GM19463 (cell line): ENCODE measurements around the gene ARHGAP21.

Experiments used
- ATAC-seq: cut with Tn5 transposase; IDR thresholded peaks from one replicate; pipeline ENCODE4 v1.9.1; 2021; ENCODE audit warnings: mild to moderate bottlenecking, moderate library complexity; ENCODE audit not compliant: unreplicated experiment

The ARHGAP21 gene

DNA sequence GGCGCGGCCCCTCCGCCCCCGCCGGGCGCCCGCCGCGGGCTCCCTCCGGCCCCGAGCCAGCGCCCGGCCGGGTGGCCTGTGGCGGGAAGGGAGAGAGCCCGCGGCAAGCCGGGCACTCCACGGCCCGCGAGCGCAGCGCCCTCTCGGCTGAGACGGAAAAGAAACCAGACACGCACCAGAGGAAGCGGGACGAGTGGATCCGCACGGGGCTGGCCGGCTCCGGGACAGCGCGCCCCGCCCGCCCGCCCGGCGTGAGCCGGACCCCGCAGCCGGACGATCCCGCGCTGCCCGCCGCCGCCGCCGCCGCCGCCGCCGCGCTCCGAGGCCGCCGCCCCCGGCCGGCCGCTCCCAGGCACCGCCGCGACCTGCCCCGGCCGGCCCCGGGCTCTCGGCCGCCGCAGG lies 300 bp downstream of the ARHGAP21 start:
- ATAC-seq, result peak; percentile 22

GRCh38 chr10:24722676-24723385 lies 856 bp downstream of the ARHGAP21 start:
- peak; percentile 22 for ATAC-seq

- ATAC-seq, result no peak
These were observed 1.5 kb downstream of the ARHGAP21 start for GRCh38 chr10:24722131-24722675.

DNA sequence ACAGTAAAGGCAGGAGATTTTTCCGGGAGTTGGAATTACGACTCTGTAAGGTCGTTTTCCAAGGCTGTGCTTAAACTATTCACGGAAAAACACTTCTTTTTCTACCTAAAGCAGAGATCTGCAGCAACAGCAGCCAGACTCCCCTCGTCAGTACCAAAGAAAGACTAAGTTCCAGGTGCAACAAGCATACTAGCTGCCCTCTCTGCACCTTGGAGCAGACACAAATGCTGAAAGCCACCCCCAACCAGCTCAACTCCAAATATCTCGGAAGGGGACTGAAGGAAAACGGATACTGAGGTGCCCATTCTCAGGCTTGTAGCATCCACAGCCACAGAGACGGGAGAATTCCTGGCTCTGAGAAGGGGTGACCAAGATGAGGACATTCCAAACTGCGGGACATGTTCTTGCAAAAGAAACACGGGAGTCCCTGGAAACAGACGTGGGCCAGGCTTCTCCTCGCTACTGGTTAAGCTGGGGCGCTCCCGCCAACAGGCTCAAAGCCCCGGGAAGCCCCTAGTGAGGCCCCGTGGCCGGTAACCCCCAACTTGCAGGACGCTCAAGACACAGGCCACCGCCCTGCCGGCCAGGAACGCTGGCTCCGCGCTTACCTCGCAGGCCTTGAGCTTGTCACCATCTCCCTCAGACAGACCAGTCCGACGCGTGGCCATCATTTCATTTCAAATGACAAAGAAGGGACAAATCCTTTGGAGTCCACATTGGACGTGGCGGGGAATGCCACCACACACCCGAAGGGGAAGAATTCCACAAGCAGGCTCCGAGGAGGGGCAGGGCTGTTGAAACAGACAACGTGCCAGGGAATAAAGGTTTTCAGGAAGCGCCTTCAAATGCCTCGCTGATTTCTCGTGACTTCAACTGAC lies 2.2 kb downstream of the ARHGAP21 start:
- ATAC-seq, result no peak

GRCh38 chr10:24720096-24720495 lies 3.6 kb downstream of the ARHGAP21 start:
- no peak for ATAC-seq

DNA sequence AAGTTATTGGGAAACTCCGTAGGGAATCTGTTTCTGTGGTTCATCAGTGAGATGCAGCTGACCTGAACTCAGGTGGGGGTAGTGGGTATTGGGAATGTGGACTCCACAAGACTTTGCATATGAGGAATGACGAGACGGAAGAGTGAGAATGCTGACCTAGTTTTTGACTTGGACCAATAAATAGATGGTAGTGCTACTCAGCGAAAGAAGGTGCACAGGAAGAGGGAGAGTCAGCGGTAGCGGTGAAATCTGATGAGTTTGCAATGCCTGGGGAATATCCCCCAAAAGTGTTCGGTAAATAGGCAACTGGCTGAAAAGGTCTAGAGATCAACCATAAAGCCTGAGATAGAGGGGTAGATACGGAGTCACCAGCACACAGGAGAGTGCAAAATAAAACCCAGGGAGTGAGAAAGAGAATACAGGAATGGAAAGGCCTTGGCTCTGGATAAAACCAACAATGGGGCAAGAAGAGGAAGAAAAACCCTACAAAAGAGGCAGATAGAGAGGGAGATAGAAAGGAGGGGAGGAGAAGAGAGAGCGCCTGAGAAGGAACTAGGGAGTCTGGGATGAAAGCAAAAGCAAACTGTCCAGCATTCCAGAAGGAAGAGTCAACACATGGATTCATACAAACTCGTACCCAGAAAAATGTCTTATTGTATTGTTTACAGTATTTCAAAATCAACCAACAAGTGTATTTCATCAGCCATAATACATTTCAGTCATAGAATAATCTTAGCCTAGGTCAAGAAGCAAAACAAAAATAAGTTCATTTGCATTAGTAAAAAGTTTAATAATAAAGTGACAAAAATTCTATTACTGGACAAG lies 5.4 kb downstream of the ARHGAP21 start:
- ATAC-seq, result no peak

DNA sequence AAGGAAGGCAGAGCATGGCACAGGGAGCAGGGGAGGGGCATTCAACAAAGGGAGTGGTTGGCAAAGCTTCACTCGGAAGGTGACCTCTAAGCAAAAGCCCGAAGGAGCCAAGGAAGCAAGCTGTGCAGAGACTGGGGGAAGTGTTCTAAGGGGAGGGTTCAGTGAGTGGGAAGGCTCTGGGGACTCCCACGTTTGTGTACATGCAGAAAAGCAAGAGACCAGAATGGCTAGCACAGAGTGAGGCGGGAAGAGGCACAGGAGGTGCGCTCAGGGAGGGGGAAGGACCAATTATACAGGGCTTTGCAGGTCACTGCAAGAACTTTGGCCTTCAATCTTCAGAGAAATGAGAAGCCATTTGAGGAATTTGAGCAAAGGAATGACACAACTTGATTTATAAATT lies 7.4 kb downstream of the ARHGAP21 start:
- ATAC-seq, result no peak

GRCh38 chr10:24715246-24715769 lies 8.4 kb downstream of the ARHGAP21 start:
- ATAC-seq, result no peak

DNA sequence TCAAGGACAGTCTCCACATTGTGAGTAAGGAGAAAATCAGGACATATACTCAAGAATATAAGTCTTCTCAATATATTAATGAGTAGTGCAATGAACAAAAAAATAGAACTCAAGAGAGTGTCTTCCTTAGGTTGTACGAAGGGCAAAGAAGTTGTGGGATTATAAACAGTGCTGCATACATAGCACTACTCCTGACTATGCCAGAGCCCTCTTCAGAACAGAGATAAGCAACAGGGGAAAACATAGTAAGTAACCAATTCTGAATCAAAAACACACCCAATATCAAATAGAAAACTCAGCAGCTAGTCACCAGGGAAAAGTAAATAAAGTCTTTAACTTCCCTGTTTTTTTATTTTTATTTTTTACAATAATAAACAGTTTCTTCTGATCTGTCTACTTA lies 10.6 kb downstream of the ARHGAP21 start:
- no peak for ATAC-seq

- no peak for ATAC-seq
These were observed 12.2 kb downstream of the ARHGAP21 start for GRCh38 chr10:24711465-24711864.

GRCh38 chr10:24708081-24708480 lies 15.6 kb downstream of the ARHGAP21 start:
- ATAC-seq, result no peak

GRCh38 chr10:24707445-24707844 lies 16.2 kb downstream of the ARHGAP21 start:
- ATAC-seq, result peak; percentile 62

DNA sequence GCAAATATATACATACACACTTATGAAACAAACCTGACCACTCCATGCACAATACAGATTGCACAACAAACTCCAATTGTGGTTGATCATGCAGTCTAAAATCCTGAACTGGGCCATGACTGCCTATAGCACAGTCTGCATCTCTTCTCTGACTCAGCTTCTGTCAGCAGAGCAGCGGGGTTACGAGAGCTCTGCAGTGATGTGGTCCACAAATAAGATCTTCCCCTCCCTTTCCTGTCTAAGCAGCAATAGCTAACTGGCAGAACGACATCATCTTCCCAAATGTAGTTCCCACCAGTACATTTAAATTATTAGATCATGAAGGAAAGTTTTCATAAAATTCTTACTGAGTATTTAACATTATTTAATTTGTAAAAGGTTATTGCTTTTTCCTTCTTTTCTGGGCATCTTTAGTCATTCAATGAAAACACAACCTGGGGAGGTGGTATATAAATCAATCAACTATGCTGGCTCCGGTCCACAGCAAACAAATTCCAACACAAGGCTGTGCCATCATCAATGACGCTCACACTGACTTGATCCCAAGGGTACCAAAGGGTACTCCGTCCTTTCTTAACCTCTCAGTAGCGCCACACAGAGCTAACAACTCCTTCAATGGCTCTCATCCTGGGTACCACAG lies 17.1 kb downstream of the ARHGAP21 start:
- ATAC-seq, result peak; percentile 70

DNA sequence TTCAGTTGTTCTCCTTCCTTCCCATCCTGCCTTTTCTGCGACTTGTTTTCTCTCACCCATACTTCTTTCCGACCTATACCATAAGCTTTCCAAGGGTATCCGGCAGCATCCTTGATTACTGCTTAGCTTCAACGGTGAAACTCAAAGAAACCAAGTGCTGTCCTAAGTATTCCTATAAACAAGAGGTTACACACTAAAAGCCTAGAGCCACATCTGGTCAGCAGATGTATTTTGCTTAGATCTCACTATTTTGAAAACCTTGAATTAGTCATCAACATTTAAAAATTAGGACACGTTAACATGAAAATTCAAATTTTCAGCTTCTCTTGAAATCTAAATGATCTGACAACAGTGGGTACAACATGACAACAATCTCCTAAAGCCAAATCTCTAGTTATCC lies 20.0 kb downstream of the ARHGAP21 start:
- no peak for ATAC-seq

DNA sequence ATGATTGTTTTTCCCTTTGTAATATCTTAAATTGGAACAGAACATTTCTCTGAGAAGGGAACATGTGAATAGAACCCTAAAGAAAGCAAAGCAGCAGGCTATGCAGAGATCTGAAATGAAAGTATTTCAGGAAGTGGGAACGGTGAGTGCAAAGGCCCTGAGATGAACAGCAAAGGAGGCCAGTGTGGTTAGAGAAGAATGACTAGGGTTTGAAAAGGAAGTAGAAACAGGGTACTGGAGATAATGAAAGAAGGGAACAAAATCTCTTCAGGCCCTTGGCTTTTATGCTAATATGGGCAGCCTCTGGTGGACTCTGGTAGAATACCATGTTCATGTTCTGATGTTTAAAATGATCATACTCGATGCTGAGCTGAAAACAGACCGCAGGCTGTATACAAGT lies 22.2 kb downstream of the ARHGAP21 start:
- ATAC-seq, result peak; percentile 80

DNA sequence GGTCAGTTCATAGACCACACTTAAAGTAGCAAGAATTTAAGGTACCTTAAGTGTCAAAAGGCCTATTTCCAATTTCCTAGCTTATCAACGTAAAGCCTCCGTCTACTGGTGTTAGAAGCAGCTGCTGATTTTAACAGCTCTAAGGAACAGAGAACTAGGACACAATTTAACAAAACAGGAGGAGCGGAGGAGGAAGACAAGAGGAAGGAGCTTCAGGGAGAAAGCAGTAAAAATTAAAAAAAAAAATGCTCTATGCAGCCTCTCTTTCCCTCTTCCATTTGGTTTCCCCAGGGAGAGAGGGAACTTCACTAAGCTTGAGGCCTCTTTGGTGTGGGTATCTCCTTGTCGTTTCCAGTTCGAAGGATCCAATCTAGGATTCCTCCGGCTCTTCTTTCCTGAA lies 22.7 kb downstream of the ARHGAP21 start:
- no peak for ATAC-seq

DNA sequence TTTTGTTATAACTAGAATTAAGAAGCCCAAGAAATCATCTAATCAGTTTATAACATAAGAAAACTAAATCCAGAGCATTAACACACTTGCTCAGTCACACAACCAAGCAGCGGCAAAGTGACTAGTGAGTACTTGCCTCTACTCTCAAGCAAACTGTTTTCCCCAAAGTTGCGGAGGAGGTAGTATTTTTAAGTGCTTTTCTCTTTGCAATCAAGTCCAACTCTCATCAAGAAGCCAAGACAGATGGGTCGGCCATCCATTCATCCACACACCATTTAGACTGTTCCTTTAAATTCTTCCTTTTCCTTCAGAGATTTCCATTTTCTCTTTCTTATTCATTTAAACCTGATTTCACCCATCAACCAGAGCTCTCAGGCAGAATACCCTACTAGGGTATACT lies 25.4 kb downstream of the ARHGAP21 start:
- ATAC-seq, result no peak

DNA sequence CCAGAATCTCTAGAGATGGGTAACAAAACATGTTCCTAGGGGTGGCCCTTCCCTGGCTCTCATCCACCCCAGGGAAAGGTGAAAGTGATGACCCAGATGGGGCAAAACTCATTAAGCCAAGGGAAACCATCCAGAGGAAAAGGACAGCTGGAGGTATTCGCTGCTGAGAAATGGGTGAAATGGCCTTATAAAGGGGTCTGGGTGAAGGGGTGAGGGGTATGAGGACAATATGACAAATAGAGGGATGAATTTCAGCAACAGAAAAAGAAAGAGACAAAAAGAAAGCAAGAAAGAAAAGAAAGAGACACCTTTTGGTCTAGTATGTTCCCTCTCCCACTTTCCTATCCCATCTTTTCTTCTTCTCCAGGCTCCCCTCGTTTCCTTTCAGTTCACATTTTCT lies 26.6 kb downstream of the ARHGAP21 start:
- ATAC-seq, result no peak

GRCh38 chr10:24695452-24695851 lies 28.2 kb downstream of the ARHGAP21 start:
- no peak for ATAC-seq

DNA sequence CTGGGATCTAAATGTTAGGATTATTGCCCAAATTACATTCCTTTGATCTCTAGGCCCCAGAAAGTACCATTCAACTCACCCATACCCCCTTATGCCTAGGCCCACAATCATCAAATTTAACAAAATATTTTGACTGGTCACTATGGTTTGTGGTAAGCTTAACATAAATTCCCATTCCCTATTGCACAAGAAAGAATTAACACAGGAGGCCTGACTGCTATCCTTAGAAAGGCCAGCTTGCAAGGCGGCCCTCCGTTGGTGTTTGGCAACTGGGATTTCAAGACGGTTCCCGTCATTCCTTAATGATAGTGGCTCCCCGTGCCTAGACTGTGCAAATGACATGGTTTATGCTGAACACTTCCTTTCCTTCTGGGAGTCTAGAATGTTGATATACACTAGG lies 29.6 kb downstream of the ARHGAP21 start:
- ATAC-seq, result no peak
